NOMO-1 treated with DMSO at 0.1 percent for 48 hours (cell line): Measurements from ENCODE around the gene FSTL4.
"Not testable (repeated sequence)": the region's sequence is repeated elsewhere in the genome, so short reads cannot be mapped to it uniquely, and the experiment has no call there.

ENCODE experiments used
- DNase-seq: peaks from one replicate; lab custom pipeline; 2025; ENCODE audit not compliant: unreplicated experiment; lab: John Stamatoyannopoulos, UW

The FSTL4 gene

GRCh38 chr5:133205649-133206048, 406.7 kb downstream of the FSTL4 start:
- no peak for DNase-seq

GRCh38 chr5:133205204-133205603, 407.1 kb downstream of the FSTL4 start:
- no peak for DNase-seq

- no peak for DNase-seq
Observed at GRCh38 chr5:133203317-133204305, 408.7 kb downstream of the FSTL4 start.

- no peak for DNase-seq
Observed at GRCh38 chr5:133202066-133202665, 410.2 kb downstream of the FSTL4 start.

- DNase-seq, result no peak
Observed at GRCh38 chr5:133201310-133201709, 411.0 kb downstream of the FSTL4 start.

GRCh38 chr5:133200256-133200655, 412.1 kb downstream of the FSTL4 start:
- no peak for DNase-seq

- no peak for DNase-seq
Observed at GRCh38 chr5:133199417-133200178, 412.7 kb downstream of the FSTL4 start.

- no peak for DNase-seq
Observed at GRCh38 chr5:133198511-133198910, 413.8 kb downstream of the FSTL4 start.

- DNase-seq, result no peak
Observed at GRCh38 chr5:133196441-133197085, 415.8 kb downstream of the FSTL4 start.

- no peak for DNase-seq
Observed at GRCh38 chr5:133195250-133195649, 417.1 kb downstream of the FSTL4 start.

- DNase-seq, result no peak
Observed at GRCh38 chr5:133193794-133194193, 418.5 kb downstream of the FSTL4 start.

- no peak for DNase-seq
Observed at GRCh38 chr5:133192716-133193115, 419.6 kb downstream of the FSTL4 start.

GRCh38 chr5:133189881-133190280, 422.5 kb downstream of the FSTL4 start:
- no peak for DNase-seq

- DNase-seq, result no peak
Observed at GRCh38 chr5:133179405-133179804, 432.9 kb downstream of the FSTL4 start.

- DNase-seq, result not testable (repeated sequence)
Observed at GRCh38 chr5:133170756-133171387, 441.5 kb downstream of the FSTL4 start.

- no peak for DNase-seq
Observed at GRCh38 chr5:133164759-133165158, 447.6 kb downstream of the FSTL4 start.

GRCh38 chr5:133163839-133164238, 448.5 kb downstream of the FSTL4 start:
- no peak for DNase-seq

GRCh38 chr5:133159543-133159942, 452.8 kb downstream of the FSTL4 start:
- DNase-seq, result no peak

- DNase-seq, result no peak
Observed at GRCh38 chr5:133155326-133155969, 456.9 kb downstream of the FSTL4 start.
